ENCODE data around the gene RDH14.

Gene RDH14

DNA sequence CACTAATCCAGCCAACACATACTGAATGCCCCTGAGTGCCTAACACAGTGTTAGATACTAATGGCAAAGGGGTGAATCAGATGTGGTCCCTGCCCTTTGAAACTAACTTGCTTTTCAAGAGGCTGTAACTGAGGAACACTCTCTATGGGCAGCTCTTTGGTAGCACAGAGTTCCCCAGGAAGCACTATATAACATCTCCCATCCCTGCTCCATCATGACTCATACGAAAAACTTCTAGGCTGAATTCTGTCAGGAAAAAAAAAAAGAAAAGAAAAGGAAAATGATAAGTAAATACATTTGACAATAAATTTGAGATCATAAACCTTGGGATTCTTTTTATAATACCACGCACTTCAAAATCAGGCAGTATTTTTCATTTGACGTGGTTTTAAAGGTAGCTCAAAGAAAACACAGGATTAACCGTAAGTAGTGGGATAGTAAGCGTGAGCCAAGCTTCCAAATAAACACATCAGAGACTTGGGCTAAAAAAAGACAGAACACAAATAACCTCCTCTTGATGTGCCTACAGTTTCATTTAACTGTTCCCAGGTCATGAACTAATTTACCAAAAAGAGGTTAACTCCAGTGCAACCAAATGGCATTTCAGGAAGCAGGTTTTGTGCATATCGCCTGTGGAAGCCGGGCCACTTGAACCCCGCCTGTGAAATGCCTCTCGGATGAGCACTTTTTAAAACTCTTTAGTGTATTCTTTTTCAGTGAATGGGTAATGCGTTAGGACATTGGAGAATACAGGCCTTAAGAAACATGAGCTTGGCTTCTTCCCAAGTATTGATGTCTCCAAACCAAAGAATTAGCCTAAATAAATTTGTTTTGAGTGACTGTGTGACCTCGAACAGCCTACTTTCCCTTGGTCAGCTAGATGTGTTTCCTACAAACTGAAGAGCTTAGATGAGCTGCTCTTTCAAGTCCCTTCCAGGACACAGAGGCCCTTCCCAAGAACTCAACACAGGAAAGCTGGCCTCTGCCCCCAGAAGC lies 42.0 kb downstream of the RDH14 start (continued):
- TF ChIP-seq, protein P1, sequence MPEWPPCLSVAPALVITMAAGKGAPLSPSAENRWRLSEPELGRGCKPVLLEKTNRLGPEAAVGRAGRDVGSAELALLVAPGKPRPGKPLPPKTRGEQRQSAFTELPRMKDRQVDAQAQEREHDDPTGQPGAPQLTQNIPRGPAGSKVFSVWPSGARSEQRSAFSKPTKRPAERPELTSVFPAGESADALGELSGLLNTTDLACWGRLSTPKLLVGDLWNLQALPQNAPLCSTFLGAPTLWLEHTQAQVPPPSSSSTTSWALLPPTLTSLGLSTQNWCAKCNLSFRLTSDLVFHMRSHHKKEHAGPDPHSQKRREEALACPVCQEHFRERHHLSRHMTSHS (tag by site-specific recombination; IDR thresholded peaks at IDR 0.05): no peak
- TF ChIP-seq ZSCAN23 (tag by site-specific recombination; IDR thresholded peaks at IDR 0.05): no peak
- TF ChIP-seq ZNF792 (tag by site-specific recombination; IDR thresholded peaks at IDR 0.05): no peak
- TF ChIP-seq ZBTB1 (tag by site-specific recombination; IDR thresholded peaks at IDR 0.05): no peak

DNA sequence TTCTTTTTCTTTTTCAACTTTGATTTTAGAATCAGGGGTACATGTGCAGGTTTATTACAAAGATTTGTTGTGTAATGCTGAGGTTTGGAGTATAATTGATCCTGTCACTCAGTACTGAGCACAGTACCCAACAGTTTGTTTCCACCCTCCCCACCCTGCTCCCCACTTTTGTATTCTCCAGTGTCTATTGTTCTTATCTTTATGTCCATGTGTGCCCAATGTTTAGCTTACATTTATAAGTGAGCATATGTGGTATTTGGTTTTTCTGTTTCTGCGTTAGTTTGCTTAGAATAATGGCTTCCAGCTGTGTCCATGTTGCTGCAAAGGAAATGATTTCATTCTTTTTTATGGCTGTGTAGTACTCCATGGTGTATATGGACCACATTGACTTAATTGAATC lies 43.1 kb downstream of the RDH14 start:
- no peaks in the 10 kb centered on the region for H3K9me3 ChIP-seq (ENCODE audit: control insufficient read depth, insufficient read depth, low read depth, low read length)
- peaks cover 2% of the 10 kb centered on the region; the same call in 1 of the 2 replicates for H3K4me1 ChIP-seq (ENCODE audit: control insufficient read depth, insufficient read depth, low read length)
- H3K4me3 ChIP-seq (ENCODE audit: low read depth, low read length): no peak overlapping the region
- ChIA-PET CTCF (interaction anchor here (0.6 kb wide), 1 partner anchor 787 kb away, joined by 3 read pairs; no protein-coding TSS in a partner anchor), POLR2A (no interaction called here)
- no peak overlapping the region for H3K27ac ChIP-seq (ENCODE audit: extremely low read depth, low read depth, low read length)
- no peaks in the 10 kb centered on the region for H3K36me3 ChIP-seq (ENCODE audit: control insufficient read depth in 2 of 2, insufficient read depth in 1 of 2, low read length in 2 of 2)
- TF ChIP-seq ZNF292 (tag by site-specific recombination; IDR thresholded peaks at IDR 0.05; ENCODE audit: borderline replicate concordance, low read depth) (no peak), MEIS1 (CRISPR knock-in tag; IDR thresholded peaks at IDR 0.05; ENCODE audit: borderline replicate concordance) (no peak), ZNF837 (tag by site-specific recombination; IDR thresholded peaks at IDR 0.05) (no peak), ZNF138 (tag by site-specific recombination; IDR thresholded peaks at IDR 0.05; ENCODE audit: borderline replicate concordance) (no peak), ZNF394 (tag by site-specific recombination; IDR thresholded peaks at IDR 0.05; ENCODE audit: borderline replicate concordance) (no peak), HOXD13 (CRISPR knock-in tag; IDR thresholded peaks at IDR 0.05; ENCODE audit: borderline replicate concordance) (no peak), ZNF76 (tag by site-specific recombination; IDR thresholded peaks at IDR 0.05; ENCODE audit: borderline replicate concordance, low read depth) (no peak), ZBTB48 (tag by site-specific recombination; IDR thresholded peaks at IDR 0.05) (no peak), ZNF645 (tag by site-specific recombination; IDR thresholded peaks at IDR 0.05) (no peak), ZNF830 (tag by site-specific recombination; IDR thresholded peaks at IDR 0.05; ENCODE audit: low read depth) (no peak), ZNF324 (tag by site-specific recombination; IDR thresholded peaks at IDR 0.05) (no peak), SETDB1 (IDR thresholded peaks at IDR 0.05; ENCODE audit: insufficient read length, low read length) (no peak)
- TF ChIP-seq, protein P2, sequence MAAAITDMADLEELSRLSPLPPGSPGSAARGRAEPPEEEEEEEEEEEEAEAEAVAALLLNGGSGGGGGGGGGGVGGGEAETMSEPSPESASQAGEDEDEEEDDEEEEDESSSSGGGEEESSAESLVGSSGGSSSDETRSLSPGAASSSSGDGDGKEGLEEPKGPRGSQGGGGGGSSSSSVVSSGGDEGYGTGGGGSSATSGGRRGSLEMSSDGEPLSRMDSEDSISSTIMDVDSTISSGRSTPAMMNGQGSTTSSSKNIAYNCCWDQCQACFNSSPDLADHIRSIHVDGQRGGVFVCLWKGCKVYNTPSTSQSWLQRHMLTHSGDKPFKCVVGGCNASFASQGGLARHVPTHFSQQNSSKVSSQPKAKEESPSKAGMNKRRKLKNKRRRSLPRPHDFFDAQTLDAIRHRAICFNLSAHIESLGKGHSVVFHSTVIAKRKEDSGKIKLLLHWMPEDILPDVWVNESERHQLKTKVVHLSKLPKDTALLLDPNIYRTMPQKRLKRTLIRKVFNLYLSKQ (tag by site-specific recombination; IDR thresholded peaks at IDR 0.05; ENCODE audit: borderline replicate concordance): no peak
- TF ChIP-seq, protein P3, sequence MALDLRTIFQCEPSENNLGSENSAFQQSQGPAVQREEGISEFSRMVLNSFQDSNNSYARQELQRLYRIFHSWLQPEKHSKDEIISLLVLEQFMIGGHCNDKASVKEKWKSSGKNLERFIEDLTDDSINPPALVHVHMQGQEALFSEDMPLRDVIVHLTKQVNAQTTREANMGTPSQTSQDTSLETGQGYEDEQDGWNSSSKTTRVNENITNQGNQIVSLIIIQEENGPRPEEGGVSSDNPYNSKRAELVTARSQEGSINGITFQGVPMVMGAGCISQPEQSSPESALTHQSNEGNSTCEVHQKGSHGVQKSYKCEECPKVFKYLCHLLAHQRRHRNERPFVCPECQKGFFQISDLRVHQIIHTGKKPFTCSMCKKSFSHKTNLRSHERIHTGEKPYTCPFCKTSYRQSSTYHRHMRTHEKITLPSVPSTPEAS (tag by site-specific recombination; IDR thresholded peaks at IDR 0.05): no peak
- TF ChIP-seq, protein P4, sequence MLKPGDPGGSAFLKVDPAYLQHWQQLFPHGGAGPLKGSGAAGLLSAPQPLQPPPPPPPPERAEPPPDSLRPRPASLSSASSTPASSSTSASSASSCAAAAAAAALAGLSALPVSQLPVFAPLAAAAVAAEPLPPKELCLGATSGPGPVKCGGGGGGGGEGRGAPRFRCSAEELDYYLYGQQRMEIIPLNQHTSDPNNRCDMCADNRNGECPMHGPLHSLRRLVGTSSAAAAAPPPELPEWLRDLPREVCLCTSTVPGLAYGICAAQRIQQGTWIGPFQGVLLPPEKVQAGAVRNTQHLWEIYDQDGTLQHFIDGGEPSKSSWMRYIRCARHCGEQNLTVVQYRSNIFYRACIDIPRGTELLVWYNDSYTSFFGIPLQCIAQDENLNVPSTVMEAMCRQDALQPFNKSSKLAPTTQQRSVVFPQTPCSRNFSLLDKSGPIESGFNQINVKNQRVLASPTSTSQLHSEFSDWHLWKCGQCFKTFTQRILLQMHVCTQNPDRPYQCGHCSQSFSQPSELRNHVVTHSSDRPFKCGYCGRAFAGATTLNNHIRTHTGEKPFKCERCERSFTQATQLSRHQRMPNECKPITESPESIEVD (tag by site-specific recombination; IDR thresholded peaks at IDR 0.05): no peak

All from HEK293 (cell line).